Peyer's patch (tissue), 4 donors: ENCODE measurements around the gene SPATS2.

ENCODE experiments used
- POLR2A ChIP-seq, 2 donors: fragments of 450-650 bp; IDR thresholded peaks; one replicate each; pipeline ENCODE4 v1.5.1; 2017; ENCODE audit warnings: antibody characterized with exemption in 2 of 2, mild to moderate bottlenecking in 2 of 2, moderate library complexity in 2 of 2
- TF ChIP-seq, protein P1 (sequence below), 6 experiments: fragments of 450-650 bp in 4 of 6; fragments of 200-600 bp in 2 of 6; sonication (generic) in 1 of 6; IDR thresholded peaks; one replicate each; pipeline ENCODE4 v1.5.1; 2017 to 2019; ENCODE audit warnings: antibody characterized with exemption in 6 of 6, mild to moderate bottlenecking in 3 of 6, moderate library complexity in 1 of 6

DNA sequence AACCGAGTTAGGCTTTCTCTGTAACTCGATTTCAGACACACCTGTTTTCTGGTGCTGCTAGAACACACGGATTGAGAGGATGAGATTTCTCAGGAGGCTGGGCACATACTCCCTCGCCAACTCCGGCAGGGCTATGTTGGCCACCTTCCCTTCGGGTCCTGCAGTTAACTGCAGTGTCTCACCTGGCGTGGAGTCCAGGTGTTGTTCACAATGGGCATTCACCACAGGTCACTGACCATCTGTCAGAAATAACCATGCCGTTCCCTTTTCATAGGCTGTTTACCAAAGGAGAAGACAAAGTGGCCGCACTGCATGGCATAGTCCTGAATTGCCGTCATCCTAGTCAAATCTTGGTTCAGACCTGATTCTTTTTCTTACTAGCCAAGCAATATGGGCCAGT, 166.1 kb downstream of the SPATS2 start:
- TF ChIP-seq, protein P1, sequence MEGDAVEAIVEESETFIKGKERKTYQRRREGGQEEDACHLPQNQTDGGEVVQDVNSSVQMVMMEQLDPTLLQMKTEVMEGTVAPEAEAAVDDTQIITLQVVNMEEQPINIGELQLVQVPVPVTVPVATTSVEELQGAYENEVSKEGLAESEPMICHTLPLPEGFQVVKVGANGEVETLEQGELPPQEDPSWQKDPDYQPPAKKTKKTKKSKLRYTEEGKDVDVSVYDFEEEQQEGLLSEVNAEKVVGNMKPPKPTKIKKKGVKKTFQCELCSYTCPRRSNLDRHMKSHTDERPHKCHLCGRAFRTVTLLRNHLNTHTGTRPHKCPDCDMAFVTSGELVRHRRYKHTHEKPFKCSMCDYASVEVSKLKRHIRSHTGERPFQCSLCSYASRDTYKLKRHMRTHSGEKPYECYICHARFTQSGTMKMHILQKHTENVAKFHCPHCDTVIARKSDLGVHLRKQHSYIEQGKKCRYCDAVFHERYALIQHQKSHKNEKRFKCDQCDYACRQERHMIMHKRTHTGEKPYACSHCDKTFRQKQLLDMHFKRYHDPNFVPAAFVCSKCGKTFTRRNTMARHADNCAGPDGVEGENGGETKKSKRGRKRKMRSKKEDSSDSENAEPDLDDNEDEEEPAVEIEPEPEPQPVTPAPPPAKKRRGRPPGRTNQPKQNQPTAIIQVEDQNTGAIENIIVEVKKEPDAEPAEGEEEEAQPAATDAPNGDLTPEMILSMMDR (IDR thresholded peaks at IDR 0.05) = no peak
- no peak for TF ChIP-seq POLR2A (IDR thresholded peaks at IDR 0.05)
